NCI-H510A (cell line): Measurements from ENCODE around the gene PPFIBP1.
A peak's percentile ranks its signal among the peaks of the same experiment; 100 is the strongest.
"Not testable (repeated sequence)": the region's sequence is repeated elsewhere in the genome, so short reads cannot be mapped to it uniquely, and the experiment has no call there.

ENCODE experiments used
- DNase-seq: peaks from one replicate; lab custom pipeline; 2025; lab: John Stamatoyannopoulos, UW

The PPFIBP1 gene

GRCh38 chr12:27542628-27543027, 18.6 kb downstream of the PPFIBP1 start:
- no peak for DNase-seq

- not testable (repeated sequence) for DNase-seq
These were observed 20.9 kb downstream of the PPFIBP1 start for GRCh38 chr12:27544858-27545257.

GRCh38 chr12:27545665-27546064, 21.7 kb downstream of the PPFIBP1 start:
- no peak for DNase-seq

- no peak for DNase-seq
These were observed 23.6 kb downstream of the PPFIBP1 start for GRCh38 chr12:27547592-27547991.

- DNase-seq, result no peak
These were observed 24.5 kb downstream of the PPFIBP1 start for GRCh38 chr12:27548301-27549199.

GRCh38 chr12:27549236-27549800, 25.3 kb downstream of the PPFIBP1 start:
- DNase-seq, result no peak

- peak; percentile 47 for DNase-seq
These were observed 26.0 kb downstream of the PPFIBP1 start for GRCh38 chr12:27549801-27550652.

- DNase-seq, result no peak
These were observed 26.6 kb downstream of the PPFIBP1 start for GRCh38 chr12:27550653-27550975.

GRCh38 chr12:27551172-27551840, 27.3 kb downstream of the PPFIBP1 start:
- no peak for DNase-seq

GRCh38 chr12:27552235-27552634, 28.2 kb downstream of the PPFIBP1 start:
- DNase-seq, result no peak

GRCh38 chr12:27552886-27553560, 29.0 kb downstream of the PPFIBP1 start:
- no peak for DNase-seq

GRCh38 chr12:27553941-27554340, 29.9 kb downstream of the PPFIBP1 start:
- DNase-seq, result no peak

GRCh38 chr12:27554421-27555186, 30.6 kb downstream of the PPFIBP1 start:
- no peak for DNase-seq

GRCh38 chr12:27555361-27555760, 31.4 kb downstream of the PPFIBP1 start:
- no peak for DNase-seq

- DNase-seq, result no peak
These were observed 32.1 kb downstream of the PPFIBP1 start for GRCh38 chr12:27555925-27556778.

GRCh38 chr12:27560126-27560525, 36.1 kb downstream of the PPFIBP1 start:
- no peak for DNase-seq

- no peak for DNase-seq
These were observed 37.7 kb downstream of the PPFIBP1 start for GRCh38 chr12:27561535-27562350.

- no peak for DNase-seq
These were observed 40.7 kb downstream of the PPFIBP1 start for GRCh38 chr12:27564612-27565213.

GRCh38 chr12:27566159-27566558, 42.2 kb downstream of the PPFIBP1 start:
- no peak for DNase-seq
